Parathyroid adenoma (tissue), 2 donors: ENCODE results near the gene SOD2.
A peak's percentile ranks its signal among the peaks of the same experiment; 100 is the strongest.
"Not testable (repeated sequence)": the region's sequence is repeated elsewhere in the genome, so short reads cannot be mapped to it uniquely, and the experiment has no call there.

ENCODE experiments used
- H2AFZ ChIP-seq: fragments of 300-600 bp; sonication (generic); one replicate; pipeline ENCODE4 v1.7.0; 2017; ENCODE audit warnings: antibody characterized with exemption, mild to moderate bottlenecking
- H3K27ac ChIP-seq: fragments of 300-600 bp; sonication (generic); one replicate; pipeline ENCODE4 v1.7.0; 2017
- H3K27me3 ChIP-seq: fragments of 300-600 bp; sonication (generic); one replicate; pipeline ENCODE4 v1.7.0; 2017; ENCODE audit warnings: low read length; ENCODE audit not compliant: control insufficient read depth, insufficient read depth
- H3K36me3 ChIP-seq: fragments of 300-600 bp; sonication (generic); one replicate; pipeline ENCODE4 v1.7.0; 2017; ENCODE audit warnings: low read length; ENCODE audit not compliant: control insufficient read depth, insufficient read depth
- H3K4me1 ChIP-seq: fragments of 300-600 bp; sonication (generic); one replicate; pipeline ENCODE4 v1.7.0; 2017; ENCODE audit warnings: control low read depth
- H3K4me2 ChIP-seq: fragments of 300-600 bp; sonication (generic); one replicate; pipeline ENCODE4 v1.7.0; 2017; ENCODE audit warnings: low read length
- H3K4me3 ChIP-seq: fragments of 300-600 bp; sonication (generic); one replicate; pipeline ENCODE4 v1.7.0; 2017; ENCODE audit warnings: low read depth, low read length
- H3K79me2 ChIP-seq: fragments of 300-600 bp; sonication (generic); one replicate; pipeline ENCODE4 v1.7.0; 2017; ENCODE audit warnings: control low read depth
- H3K9ac ChIP-seq: fragments of 300-600 bp; sonication (generic); one replicate; pipeline ENCODE4 v1.7.0; 2017; ENCODE audit warnings: mild to moderate bottlenecking
- H3K9me3 ChIP-seq: fragments of 300-600 bp; sonication (generic); one replicate; pipeline ENCODE4 v1.7.0; 2017; ENCODE audit warnings: low read length; ENCODE audit not compliant: control insufficient read depth
- TF ChIP-seq, protein P1 (sequence below): fragments of 300-600 bp; sonication (generic); IDR thresholded peaks from one replicate; pipeline ENCODE4 v1.7.0; 2017; ENCODE audit warnings: antibody characterized with exemption, mild to moderate bottlenecking
- donor health status: primary hyperparathyroidism.

The SOD2 gene

DNA sequence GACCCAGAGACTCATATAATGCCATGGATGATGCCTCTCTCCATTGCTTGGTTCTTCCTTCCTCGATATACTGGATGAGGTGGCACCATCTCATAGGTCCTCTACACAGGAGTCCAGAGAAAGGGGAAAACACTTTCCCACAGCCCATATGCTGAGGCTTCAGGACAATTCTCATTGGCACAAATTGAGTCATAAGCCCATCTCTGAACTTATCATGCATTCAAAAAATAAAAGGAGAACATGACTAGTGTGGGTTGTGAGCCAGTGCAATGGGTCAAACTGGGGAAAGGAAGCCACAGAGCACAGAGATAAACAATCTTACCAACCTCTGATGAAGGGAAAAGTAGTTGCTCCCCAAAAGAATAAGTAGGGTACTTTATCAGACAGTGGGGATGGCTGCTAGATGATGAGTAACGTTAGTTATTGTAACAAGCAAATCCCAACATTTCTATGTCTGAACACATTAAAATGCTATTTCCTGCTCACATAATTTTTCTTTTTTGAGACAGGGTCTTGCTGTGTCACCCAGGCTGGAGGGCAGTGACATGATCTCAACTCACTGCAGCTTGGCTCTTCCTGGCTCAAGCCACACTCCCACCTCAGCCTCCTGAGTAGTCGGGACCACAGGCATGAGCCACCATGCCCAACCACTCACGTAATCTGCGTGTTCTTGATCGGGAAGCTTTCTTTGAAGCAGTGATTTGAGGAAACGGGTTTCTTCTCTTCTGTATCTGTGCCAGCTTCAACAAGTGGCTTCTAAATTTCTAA is 27.0 kb downstream of the SOD2 start:
- no peaks in the 10 kb centered on the region for H3K79me2 ChIP-seq
- no peak overlapping the region for H2AFZ ChIP-seq
- no peaks in the 10 kb centered on the region for H3K9me3 ChIP-seq
- no peaks in the 10 kb centered on the region for H3K4me1 ChIP-seq
- no peak overlapping the region for H3K4me3 ChIP-seq
- no peaks in the 10 kb centered on the region for H3K36me3 ChIP-seq
- H3K9ac ChIP-seq = no peak overlapping the region
- TF ChIP-seq, protein P1, sequence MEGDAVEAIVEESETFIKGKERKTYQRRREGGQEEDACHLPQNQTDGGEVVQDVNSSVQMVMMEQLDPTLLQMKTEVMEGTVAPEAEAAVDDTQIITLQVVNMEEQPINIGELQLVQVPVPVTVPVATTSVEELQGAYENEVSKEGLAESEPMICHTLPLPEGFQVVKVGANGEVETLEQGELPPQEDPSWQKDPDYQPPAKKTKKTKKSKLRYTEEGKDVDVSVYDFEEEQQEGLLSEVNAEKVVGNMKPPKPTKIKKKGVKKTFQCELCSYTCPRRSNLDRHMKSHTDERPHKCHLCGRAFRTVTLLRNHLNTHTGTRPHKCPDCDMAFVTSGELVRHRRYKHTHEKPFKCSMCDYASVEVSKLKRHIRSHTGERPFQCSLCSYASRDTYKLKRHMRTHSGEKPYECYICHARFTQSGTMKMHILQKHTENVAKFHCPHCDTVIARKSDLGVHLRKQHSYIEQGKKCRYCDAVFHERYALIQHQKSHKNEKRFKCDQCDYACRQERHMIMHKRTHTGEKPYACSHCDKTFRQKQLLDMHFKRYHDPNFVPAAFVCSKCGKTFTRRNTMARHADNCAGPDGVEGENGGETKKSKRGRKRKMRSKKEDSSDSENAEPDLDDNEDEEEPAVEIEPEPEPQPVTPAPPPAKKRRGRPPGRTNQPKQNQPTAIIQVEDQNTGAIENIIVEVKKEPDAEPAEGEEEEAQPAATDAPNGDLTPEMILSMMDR = no peak
- no peaks in the 10 kb centered on the region for H3K27me3 ChIP-seq
- H3K4me2 ChIP-seq = no peak overlapping the region
- H3K27ac ChIP-seq = no peak overlapping the region

DNA sequence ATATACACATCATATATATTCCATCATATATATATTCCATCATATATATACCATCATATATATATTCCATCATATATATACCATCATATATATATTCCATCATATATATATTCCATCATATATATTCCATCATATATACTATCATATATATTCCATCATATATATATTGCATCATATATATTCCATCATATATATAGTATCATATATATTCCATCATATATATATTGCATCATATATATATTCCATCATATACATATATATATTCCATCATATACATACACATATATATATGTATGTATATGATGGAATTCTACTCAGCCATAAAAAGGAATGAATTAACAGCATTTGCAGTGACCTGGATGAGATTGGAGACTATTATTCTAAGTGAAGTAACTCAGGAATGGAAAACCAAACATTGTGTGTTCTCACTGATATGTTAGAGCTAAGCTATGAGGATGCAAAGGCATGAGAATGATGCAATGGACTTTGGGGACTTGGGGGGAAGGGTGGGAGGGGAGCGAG is 29.6 kb downstream of the SOD2 start:
- H2AFZ ChIP-seq, H3K27me3 ChIP-seq, H3K4me1 ChIP-seq, H3K27ac ChIP-seq, H3K4me2 ChIP-seq, H3K9ac ChIP-seq, H3K79me2 ChIP-seq, H3K36me3 ChIP-seq, H3K9me3 ChIP-seq, H3K4me3 ChIP-seq: not testable (repeated sequence)

DNA sequence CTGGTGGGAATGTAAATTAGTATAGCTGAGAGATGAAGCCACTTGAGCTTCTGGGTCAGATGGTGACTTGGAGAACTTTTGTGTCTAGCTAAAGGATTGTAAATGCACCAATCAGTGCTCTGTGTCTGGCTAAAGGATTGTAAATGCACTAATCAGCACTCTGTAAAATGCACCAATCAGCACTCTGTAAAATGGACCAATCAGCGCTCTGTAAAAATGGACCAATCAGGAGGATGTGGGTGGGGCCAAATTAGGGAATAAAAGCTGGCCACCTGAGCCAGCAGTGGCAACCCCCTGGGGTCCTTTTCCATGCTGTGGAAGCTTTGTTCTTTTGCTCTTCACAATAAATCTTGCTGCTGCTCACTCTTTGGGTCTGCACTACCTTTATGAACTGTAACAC is 31.1 kb downstream of the SOD2 start:
- H3K4me1 ChIP-seq, H3K9ac ChIP-seq, H3K27me3 ChIP-seq, H3K4me3 ChIP-seq, H3K27ac ChIP-seq, H3K79me2 ChIP-seq, H3K9me3 ChIP-seq, H3K36me3 ChIP-seq, H3K4me2 ChIP-seq, H2AFZ ChIP-seq: not testable (repeated sequence)

DNA sequence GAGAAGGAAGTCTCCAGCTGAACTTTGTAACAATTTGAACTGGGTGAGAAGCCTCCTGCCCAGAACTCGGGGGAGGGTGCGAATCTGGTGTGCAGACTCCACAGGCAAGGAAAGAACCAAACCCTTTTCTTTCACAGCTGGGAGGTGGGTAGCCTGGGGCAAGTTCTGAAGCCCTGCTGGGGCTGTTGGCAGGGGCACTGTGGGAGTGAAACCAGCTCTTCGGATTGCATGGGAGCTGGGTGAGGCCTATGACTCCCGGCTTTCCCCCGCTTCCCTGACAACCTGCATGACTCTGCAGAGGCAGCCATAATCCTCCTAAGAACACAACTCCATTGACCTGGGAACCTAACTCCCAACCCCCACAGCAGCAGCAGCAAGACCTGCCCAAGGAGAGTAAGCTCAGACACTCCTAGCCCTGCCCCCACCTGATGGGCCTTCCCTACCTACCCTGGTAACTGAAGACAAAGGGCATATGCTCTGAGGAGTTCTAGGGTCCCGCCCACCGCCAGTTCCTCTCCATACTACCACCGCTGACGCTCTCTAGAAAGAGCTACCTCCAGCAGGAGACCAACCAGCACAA is 37.5 kb downstream of the SOD2 start:
- Histone ChIP-seq H3K27me3 (no peaks in the 10 kb centered on the region), H3K79me2 (no peaks in the 10 kb centered on the region), H2AFZ (no peak overlapping the region), H3K9ac (no peak overlapping the region), H3K27ac (no peak overlapping the region), H3K4me1 (no peaks in the 10 kb centered on the region), H3K4me2 (no peak overlapping the region), H3K36me3 (no peaks in the 10 kb centered on the region), H3K9me3 (no peaks in the 10 kb centered on the region), H3K4me3 (no peak overlapping the region)
- TF ChIP-seq, protein P1 = no peak

GRCh38 chr6:159654483-159655098 is 38.5 kb downstream of the SOD2 start:
- Histone ChIP-seq H3K27ac (no peak overlapping the region), H3K4me3 (no peak overlapping the region), H3K4me1 (no peaks in the 10 kb centered on the region), H3K79me2 (no peaks in the 10 kb centered on the region), H3K36me3 (no peaks in the 10 kb centered on the region), H3K9me3 (no peaks in the 10 kb centered on the region), H3K27me3 (no peaks in the 10 kb centered on the region), H2AFZ (no peak overlapping the region), H3K4me2 (no peak overlapping the region), H3K9ac (no peak overlapping the region)
- TF ChIP-seq, protein P1 = peak; percentile 60
